CD1c-positive myeloid dendritic cell (primary cell): ENCODE results near the gene NIPA2.

Source experiments
- DNase-seq: peaks from one replicate; pipeline ENCODE4 v3.0.0-alpha.2; 2016; ENCODE audit errors: extremely low spot score

Gene NIPA2

GRCh38 chr15:22839046-22839695, 705 bp downstream of the NIPA2 start:
- DNase-seq = peak; percentile 52

DNA sequence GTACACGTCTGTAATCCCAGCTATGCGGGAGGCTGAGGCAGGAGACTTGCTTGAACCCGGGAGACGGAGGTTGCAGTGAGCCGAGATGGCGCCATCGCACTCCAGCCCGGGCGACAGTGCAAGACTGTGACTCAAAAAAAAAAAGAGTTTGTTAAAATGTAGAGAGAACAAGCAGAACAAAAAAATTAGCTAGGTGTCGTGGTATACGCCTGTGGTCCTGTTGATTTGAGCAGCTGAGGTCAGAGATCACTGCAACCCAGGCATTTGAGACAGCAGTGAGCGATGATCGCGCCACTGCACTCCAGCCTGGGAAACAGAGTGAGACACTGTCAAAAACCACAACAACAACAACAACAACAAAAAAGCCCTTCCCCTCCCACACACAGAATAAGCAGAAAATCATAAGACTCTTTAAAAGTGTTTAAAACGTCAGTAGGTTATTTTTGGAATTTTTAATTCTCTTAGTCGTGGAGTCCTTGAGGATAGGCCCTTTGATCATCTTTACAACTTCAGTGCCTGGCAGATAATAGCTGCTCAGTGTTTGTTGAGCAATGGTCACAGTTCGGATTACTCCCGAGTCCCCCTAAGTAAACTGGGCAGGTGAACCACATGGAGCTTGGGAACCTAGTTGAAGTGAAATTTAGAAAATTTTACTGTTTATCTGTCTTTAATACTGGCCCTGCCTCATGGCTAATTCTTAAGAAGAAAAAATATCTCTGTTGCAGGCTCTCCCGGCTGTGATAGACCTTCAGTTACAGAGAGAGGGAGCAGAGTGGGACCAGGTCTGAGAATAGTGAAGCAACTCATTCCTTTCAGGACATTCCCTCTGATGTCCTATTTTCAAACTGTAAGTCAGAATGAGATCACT, 6.2 kb downstream of the NIPA2 start:
- no peak for DNase-seq

DNA sequence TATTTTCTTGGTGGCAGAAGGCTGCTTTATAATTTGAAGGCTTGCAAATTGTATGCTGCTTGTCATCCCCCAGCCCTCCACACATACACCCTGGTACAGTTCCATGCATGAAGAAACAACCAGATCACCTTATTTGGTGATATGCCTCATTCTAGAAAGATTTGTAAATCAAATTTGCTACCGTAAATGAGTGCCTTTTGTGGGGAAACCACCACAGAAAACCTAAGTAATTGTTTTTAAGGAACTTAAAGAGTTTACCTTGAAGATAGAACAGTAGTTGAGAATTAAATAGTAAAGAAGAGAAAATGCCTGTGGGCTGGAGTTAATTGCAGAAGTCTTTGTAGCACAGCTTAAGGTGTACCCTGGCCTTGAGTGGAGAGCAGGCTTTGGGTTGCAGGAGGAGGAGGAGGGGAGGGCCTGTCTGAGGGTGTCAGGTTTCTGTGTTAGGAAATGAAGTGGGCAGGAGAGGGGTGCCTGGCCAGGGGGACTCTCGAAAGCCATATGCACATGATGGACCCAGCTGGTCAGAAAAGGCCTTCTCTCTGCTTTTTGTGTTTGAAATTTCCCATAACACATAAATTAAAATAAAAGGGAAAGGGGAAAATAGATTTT, 6.9 kb downstream of the NIPA2 start:
- DNase-seq = no peak

- no peak for DNase-seq
Measured at GRCh38 chr15:22846073-22846472, 7.6 kb downstream of the NIPA2 start.

GRCh38 chr15:22850055-22850454, 11.6 kb downstream of the NIPA2 start:
- DNase-seq = no peak

GRCh38 chr15:22851513-22851912, 13.0 kb downstream of the NIPA2 start:
- no peak for DNase-seq

DNA sequence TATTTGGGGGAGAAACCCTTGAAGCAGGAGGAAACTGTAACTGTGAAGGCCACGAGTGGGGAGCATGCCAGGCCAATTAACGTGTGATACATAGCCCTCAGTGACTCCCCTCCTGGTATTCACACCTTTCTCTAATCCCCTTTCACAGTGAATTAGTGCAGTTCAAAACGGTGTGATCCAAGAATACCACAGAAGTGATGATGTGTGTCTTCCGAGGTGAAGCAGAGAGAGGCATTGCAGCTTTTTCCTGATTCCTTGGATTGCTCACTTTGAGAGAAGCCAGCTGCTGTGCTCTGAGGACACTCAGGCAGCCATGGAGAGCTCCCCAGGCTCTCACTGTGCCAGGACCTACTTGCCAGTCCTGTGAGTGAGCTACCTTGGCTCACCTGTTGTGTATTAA, 17.3 kb downstream of the NIPA2 start:
- no peak for DNase-seq

- no peak for DNase-seq
Measured at GRCh38 chr15:22856659-22857058, 18.2 kb downstream of the NIPA2 start.

GRCh38 chr15:22861161-22861560, 22.7 kb downstream of the NIPA2 start:
- DNase-seq = no peak

- no peak for DNase-seq
Measured at GRCh38 chr15:22863356-22863755, 24.9 kb downstream of the NIPA2 start.

GRCh38 chr15:22866079-22866478, 27.6 kb downstream of the NIPA2 start:
- DNase-seq = no peak

DNA sequence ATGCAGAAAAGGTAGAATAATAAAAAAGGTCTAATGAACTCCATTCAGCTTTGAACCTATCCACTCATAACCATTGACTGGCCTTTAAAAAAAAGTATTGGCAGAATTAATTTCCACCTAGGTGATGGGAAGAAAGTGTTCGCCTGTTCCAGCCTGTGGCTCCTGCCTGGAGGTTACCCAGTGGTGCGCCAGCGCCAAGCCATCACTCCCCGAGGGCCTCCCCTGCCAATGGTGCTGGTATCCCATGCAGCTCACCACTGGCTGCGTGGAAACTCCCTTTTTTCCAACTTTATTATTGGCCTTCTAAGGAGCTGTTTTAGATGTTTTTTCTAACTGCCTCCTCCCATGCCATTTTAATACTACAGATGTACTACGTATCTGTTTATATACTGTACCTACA, 29.4 kb downstream of the NIPA2 start:
- DNase-seq = no peak

- DNase-seq = no peak
Measured at GRCh38 chr15:22868495-22868894, 30.0 kb downstream of the NIPA2 start.

GRCh38 chr15:22868928-22869327, 30.5 kb downstream of the NIPA2 start:
- DNase-seq = no peak

DNA sequence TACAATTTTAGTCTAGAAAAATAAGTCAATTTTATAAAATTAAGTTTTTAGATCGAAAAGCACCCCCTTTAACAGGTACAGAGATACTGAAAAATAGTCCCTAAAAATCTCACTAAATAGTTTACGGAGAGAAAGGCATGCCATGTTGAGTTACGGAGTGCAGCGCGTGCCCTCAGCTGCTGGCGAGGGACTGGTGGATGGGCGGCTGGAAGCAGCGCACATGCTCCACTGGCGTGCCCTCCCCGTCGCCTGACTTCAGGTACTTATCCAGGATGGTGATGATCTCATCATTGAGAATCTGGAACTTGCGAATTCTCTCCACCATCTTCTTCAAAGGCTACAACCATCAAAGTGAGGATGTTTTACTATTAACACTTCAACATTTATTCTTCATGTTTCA, 31.4 kb downstream of the NIPA2 start:
- DNase-seq = no peak

DNA sequence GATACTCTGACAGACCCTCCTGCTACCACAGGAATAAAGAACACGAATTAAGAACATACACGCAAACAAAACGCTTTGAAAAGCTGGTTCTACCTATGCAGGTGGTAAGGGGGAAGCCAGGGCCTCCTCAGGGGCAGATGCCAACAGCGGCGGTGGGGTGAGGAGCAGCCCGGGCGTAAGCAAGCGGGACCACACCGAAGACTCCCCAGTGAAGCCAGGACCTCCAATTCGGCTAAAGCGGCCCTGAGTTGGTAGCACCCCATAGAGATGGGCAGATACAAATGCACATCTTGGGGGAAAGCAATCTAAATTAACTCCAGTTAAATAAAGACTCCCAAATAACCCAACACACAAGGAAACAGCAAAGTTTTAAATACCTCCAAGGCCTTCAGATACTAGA, 32.4 kb downstream of the NIPA2 start:
- DNase-seq = no peak

DNA sequence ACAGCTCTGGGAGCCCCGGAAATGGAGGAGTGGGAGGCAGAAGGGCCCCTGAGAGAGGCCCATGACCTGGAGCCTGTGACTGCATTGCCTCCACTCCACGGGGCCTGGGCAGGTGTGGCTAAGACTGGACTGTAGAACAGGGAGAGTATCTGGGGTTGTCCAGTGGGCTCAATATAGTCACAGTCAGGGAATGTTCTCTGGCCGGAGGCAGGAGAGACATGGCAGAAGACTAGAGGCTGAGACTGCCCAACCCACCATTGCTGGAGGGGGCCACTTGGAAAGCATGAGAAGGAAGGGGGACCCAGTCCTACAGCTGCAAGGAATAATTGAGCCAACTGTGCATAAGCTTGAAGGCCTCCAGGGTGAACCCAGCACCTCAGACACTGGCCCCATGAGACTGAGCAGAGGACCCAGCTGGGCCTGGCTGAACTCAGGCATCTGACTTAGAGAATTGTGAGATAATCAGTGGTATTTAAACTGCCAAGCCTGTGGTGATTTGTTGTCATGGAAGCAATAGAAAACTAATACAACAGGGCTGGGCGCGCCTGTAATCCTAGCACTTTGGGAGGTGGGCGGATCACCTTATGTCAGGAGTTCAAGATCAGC, 33.1 kb downstream of the NIPA2 start:
- DNase-seq = no peak

- no peak for DNase-seq
Measured at GRCh38 chr15:22872936-22873701, 34.7 kb downstream of the NIPA2 start.

DNA sequence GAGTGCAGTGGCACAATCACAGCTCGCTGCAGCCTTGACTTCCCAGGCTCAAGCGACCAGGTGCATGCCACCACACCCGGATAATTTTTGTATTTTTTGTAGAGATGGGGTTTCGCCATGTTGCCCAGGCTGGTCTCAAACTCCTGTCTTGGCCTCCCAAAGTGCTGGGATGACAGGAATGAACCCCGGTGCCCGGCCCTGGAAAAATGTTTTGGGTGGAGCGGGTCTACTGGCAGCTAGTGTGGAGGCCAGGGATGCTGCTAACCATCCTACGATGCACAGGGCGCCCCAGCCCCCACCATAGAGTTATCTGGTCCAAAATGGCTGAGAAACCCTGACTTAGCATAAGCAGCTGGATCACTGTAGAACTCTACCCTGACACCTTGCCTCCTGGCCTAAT, 35.4 kb downstream of the NIPA2 start:
- no peak for DNase-seq

- no peak for DNase-seq
Measured at GRCh38 chr15:22874256-22874655, 35.8 kb downstream of the NIPA2 start.

DNA sequence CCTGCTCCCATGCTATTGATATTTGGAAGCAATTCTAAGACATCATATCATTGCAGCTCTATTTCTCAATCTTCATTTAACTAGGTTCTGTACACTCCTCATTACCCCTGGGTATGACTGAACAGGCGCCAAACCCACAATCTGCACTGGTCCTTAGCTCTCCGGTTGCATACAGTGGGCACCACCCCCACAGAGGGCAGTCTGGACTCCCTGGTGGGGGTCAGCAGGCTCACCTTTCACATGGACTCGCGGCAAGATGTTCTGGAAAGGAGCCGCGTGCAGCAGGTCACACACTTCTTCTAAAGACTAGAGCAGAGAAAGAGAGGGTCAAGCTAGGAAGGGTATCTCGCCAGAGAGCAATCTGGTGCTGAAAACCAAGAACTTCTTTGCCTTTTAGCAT, 36.5 kb downstream of the NIPA2 start:
- DNase-seq = no peak

GRCh38 chr15:22877117-22877516, 38.7 kb downstream of the NIPA2 start:
- no peak for DNase-seq
